HepG2 (cell line): Measurements from ENCODE around the gene ATP9A. TPM values are rescaled to one million over a fixed set of nuclear protein-coding genes. Genes with fewer than 3 reads are reported as not detected.

ENCODE experiments used
- ATAC-seq: fragments of 200-7000 bp; cut with Tn5 transposase; 3 replicates; pipeline ENCODE4 v1.9.1; 2020; ENCODE audit warnings: mild to moderate bottlenecking, moderate library complexity
- BruUV-seq: library from RNA; stranded (reverse); fragments of 400-500 nt; replicated peaks from 2 replicates; lab custom pipeline; 2021; lab: Mats Ljungman, UMichigan
- CTCF ChIA-PET: fragments of 300-600 bp; formaldehyde crosslinking; extraction: SDS; loops from one replicate; lab custom pipeline; 2021; ENCODE audit warnings: low total read pairs, inconsistent platforms, low intra/inter-chr PET ratio; lab: Yijun Ruan, JAX
- POLR2A ChIA-PET: fragments of 350-600 bp; sonication (Branson Sonifier 250); formaldehyde crosslinking; loops from one replicate; lab custom pipeline; 2020; ENCODE audit warnings: antibody characterized with exemption, inconsistent platforms; lab: Yijun Ruan, JAX
- DNase-seq: peaks from one replicate; pipeline ENCODE4 v3.0.0-alpha.2; 2015; ENCODE audit warnings: low spot score
- FAIRE-seq: peaks from 3 replicates; lab custom pipeline; 2011; peaks lifted over from hg19 to GRCh38; lab: Jason Lieb, UNC
- H2AFZ ChIP-seq: one replicate; pipeline ENCODE4 v1.6.1; 2011; ENCODE audit warnings: low read length, inconsistent platforms
- H3K27ac ChIP-seq: fragments of 300-600 bp; 3 replicates; pipeline ENCODE4 v1.8.0; 2011; ENCODE audit warnings: mixed run types, mild to moderate bottlenecking, mixed read lengths, low read length, inconsistent platforms; ENCODE audit not compliant: insufficient read depth; ENCODE audit errors: extremely low read length
- H3K27me3 ChIP-seq, 2 experiments: fragments of 200-600 bp in 1 of 2; 2 replicates in 1 of 2; 3 replicates in 1 of 2; pipeline versions ENCODE4 v1.6.0 to v1.8.0; 2011; ENCODE audit warnings: low read length in 2 of 2, mild to moderate bottlenecking in 2 of 2, moderate library complexity in 2 of 2, inconsistent platforms in 1 of 2; ENCODE audit not compliant: insufficient read depth in 2 of 2, control insufficient read depth in 1 of 2
- H3K36me3 ChIP-seq, 2 experiments: fragments of 200-600 bp in 1 of 2; replicated peaks in 1 of 2; 2 replicates in 1 of 2; 3 replicates in 1 of 2; pipeline versions ENCODE4 v1.5.1 to v1.8.0; 2011; ENCODE audit warnings: low read length in 2 of 2, inconsistent platforms in 1 of 2; ENCODE audit not compliant: insufficient read depth in 2 of 2, control insufficient read depth in 1 of 2
- H3K4me1 ChIP-seq: 2 replicates; pipeline ENCODE4 v1.5.1; 2012; ENCODE audit warnings: low read length, inconsistent platforms; ENCODE audit not compliant: insufficient read depth
- H3K4me2 ChIP-seq: 2 replicates; pipeline ENCODE4 v1.6.0; 2011; ENCODE audit warnings: low read depth, low read length, inconsistent platforms
- H3K4me3 ChIP-seq, 3 experiments: fragments of 200-600 bp in 1 of 3; sonication (generic), shearing (Covaris generic) in 1 of 3; replicated peaks in 1 of 3; 2 replicates each; pipeline ENCODE4 v1.5.1; 2011 to 2016; ENCODE audit warnings: low read length in 3 of 3, inconsistent platforms in 2 of 3, low read depth in 2 of 3, mild to moderate bottlenecking in 2 of 3, control low read depth in 1 of 3, mixed read lengths in 1 of 3; ENCODE audit not compliant: insufficient read depth in 1 of 3
- H3K79me2 ChIP-seq: one replicate; pipeline ENCODE4 v1.6.1; 2011; ENCODE audit warnings: low read length, inconsistent platforms; ENCODE audit not compliant: insufficient read depth
- H3K9ac ChIP-seq: 2 replicates; pipeline ENCODE4 v1.6.0; 2011; ENCODE audit warnings: mild to moderate bottlenecking, low read depth, low read length, inconsistent platforms; ENCODE audit not compliant: insufficient read depth
- H3K9me3 ChIP-seq: 2 replicates; pipeline ENCODE4 v1.5.1; 2012; ENCODE audit warnings: mild to moderate bottlenecking, low read length
- H4K20me1 ChIP-seq: 2 replicates; pipeline ENCODE4 v1.6.0; 2011; ENCODE audit warnings: inconsistent platforms, mild to moderate bottlenecking, low read length, moderate library complexity; ENCODE audit not compliant: insufficient read depth
- ARNTL ChIP-seq: sonication (generic); formaldehyde crosslinking; IDR thresholded peaks from 2 replicates; pipeline ENCODE4 v1.4.0; 2020; ENCODE audit warnings: mild to moderate bottlenecking, missing genetic modification reagents
- CERS6 ChIP-seq: sonication (generic); formaldehyde crosslinking; IDR thresholded peaks from 2 replicates; pipeline ENCODE4 v1.5.0; 2020; ENCODE audit warnings: missing genetic modification reagents
- KDM5B ChIP-seq: sonication (generic); formaldehyde crosslinking; IDR thresholded peaks from 2 replicates; pipeline ENCODE4 v1.4.0; 2020; ENCODE audit warnings: missing genetic modification reagents, mild to moderate bottlenecking, borderline replicate concordance
- NCOA1 ChIP-seq: sonication (generic); formaldehyde crosslinking; IDR thresholded peaks from 2 replicates; pipeline ENCODE4 v1.9.0; 2021; ENCODE audit warnings: missing genetic modification reagents
- NCOR1 ChIP-seq: fragments of 200-600 bp; sonication (generic); IDR thresholded peaks from 2 replicates; pipeline ENCODE4 v1.7.0; 2017; ENCODE audit warnings: antibody characterized with exemption, low read length, borderline replicate concordance
- NFKBIZ ChIP-seq: IDR thresholded peaks from 2 replicates; pipeline ENCODE4 v1.6.1; 2018; ENCODE audit warnings: missing genetic modification reagents, missing compliant biosample characterization
- RARA ChIP-seq: IDR thresholded peaks from 2 replicates; pipeline ENCODE4 v1.6.1; 2016; ENCODE audit warnings: missing genetic modification reagents, missing compliant biosample characterization
- RORA ChIP-seq: sonication (generic); formaldehyde crosslinking; IDR thresholded peaks from 2 replicates; pipeline ENCODE4 v1.5.0; 2020; ENCODE audit warnings: mild to moderate bottlenecking, missing genetic modification reagents, moderate library complexity
- SETDB1 ChIP-seq: sonication (generic); formaldehyde crosslinking; IDR thresholded peaks from 2 replicates; pipeline ENCODE4 v1.5.1; 2020; ENCODE audit warnings: missing genetic modification reagents, mild to moderate bottlenecking, borderline replicate concordance
- SSRP1 ChIP-seq: IDR thresholded peaks from 2 replicates; pipeline ENCODE4 v1.6.1; 2016; ENCODE audit warnings: control low read depth
- ZKSCAN1 ChIP-seq: fragments of 150-350 bp; IDR thresholded peaks from 2 replicates; pipeline ENCODE4 v1.6.1; 2014; ENCODE audit warnings: low read length
- ZNF3 ChIP-seq: IDR thresholded peaks from 2 replicates; pipeline ENCODE4 v1.7.0; 2017; ENCODE audit warnings: inconsistent platforms
- ZNF782 ChIP-seq: sonication (generic); formaldehyde crosslinking; IDR thresholded peaks from 2 replicates; pipeline ENCODE4 v1.4.0; 2020; ENCODE audit warnings: missing genetic modification reagents, mild to moderate bottlenecking, borderline replicate concordance
- ZSCAN31 ChIP-seq: sonication (generic); formaldehyde crosslinking; IDR thresholded peaks from 2 replicates; pipeline ENCODE4 v1.5.0; 2020; ENCODE audit warnings: low read depth, mild to moderate bottlenecking, missing genetic modification reagents
- WGBS: methylation state at CpG from one replicate; pipeline ENCODE4 v1.1.6; 2017; ENCODE audit warnings: low lambda C conversion rate; 5-methylcytosine and 5-hydroxymethylcytosine counted together
- in situ Hi-C: cut with HindIII; loops from 2 replicates; pipeline ENCODE4 v1.10.0; 2017; ENCODE audit warnings: low pct_unique_long_range_greater_than_20kb; ENCODE audit not compliant: extremely low pct_ligation_motif_present
- intact Hi-C: fragments of 100-400 bp; cut with micrococcal nuclease; formaldehyde crosslinking; loops from one replicate; pipeline ENCODE4 v1.10.0; 2022; ENCODE audit not compliant: unreplicated experiment
- polyA plus RNA-seq, 8 experiments: library from polyadenylated mRNA; depleted of rRNA in 3 of 8; stranded (reverse) in 7 of 8; unstranded in 1 of 8; fragments of >200 nt; fragmentation: Illumina TruSeq in 4 of 8; extraction: Trizol in 4 of 8; gene quantifications; 2 replicates each; pipeline versions ENCODE4 v1.2.1 to v1.2.3, GENCODE V29; 2011 to 2016; ENCODE audit warnings: low read depth in 4 of 8, missing spikeins in 1 of 8, mixed read lengths in 1 of 8; ENCODE audit not compliant: insufficient read depth in 1 of 8
- total RNA-seq, 5 experiments: library from RNA; depleted of rRNA; stranded (reverse); fragments of >200 nt; fragmentation: Illumina TruSeq; extraction: Trizol; gene quantifications; 2 replicates each; pipeline ENCODE4 v1.2.3, GENCODE V29; 2016; ENCODE audit warnings: low read depth in 1 of 5
- TF ChIP-seq, protein P1 (sequence below): sonication (generic); formaldehyde crosslinking; IDR thresholded peaks from 2 replicates; pipeline ENCODE4 v1.4.0; 2020; ENCODE audit warnings: mild to moderate bottlenecking, low read depth, missing genetic modification reagents

Gene ATP9A
- total and polyA plus RNA-seq, 2 of the 13 experiments (the other 11 are each of a cell fraction or from before 2014, with no cell fraction given): 11.8 to 18.5 TPM

DNA sequence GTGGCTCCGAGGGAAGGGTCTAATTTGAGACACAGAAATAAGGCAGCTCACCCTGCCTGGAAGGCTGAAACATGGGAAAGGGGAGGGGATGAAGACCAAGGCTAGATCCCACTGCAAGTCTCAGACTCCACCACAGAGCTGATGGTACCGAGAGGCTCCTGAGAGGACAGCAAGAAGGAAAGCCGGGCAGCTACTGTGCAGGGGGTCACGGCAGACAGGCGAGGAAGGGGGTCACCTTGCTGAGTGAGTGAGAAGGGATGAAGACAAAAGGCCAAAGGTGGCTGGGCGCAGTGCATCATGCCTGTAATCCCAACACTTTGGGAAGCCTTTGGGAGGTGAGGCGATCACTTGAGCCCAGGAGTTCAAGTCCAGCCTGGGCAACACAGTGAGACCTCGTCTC, 100.7 kb downstream of the ATP9A start:
- no peak overlapping the region for H3K4me3 ChIP-seq
- H3K9me3 ChIP-seq: no peaks in the 10 kb centered on the region
- intact Hi-C loops: no loop called here
- H3K4me2 ChIP-seq: no peak overlapping the region
- BruUV-seq: no TSS peak
- ChIA-PET POLR2A (no interaction called here), CTCF (no interaction called here)
- H3K27me3 ChIP-seq: no peaks in the 10 kb centered on the region
- in situ Hi-C loops: no loop called here
- ATAC-seq (no peak; the same call in 2 of the 3 replicates), FAIRE-seq (no peak), DNase-seq (no peak)
- H4K20me1 ChIP-seq: no peaks in the 10 kb centered on the region
- no peak overlapping the region for H3K27ac ChIP-seq
- H3K36me3 ChIP-seq: peaks cover 20 to 29% of the 10 kb centered on the region in 2 experiments
- H3K79me2 ChIP-seq: no peaks in the 10 kb centered on the region
- no peak overlapping the region for H2AFZ ChIP-seq
- WGBS: 93% methylated on average over 8 of the region's 8 CpGs
- TF ChIP-seq NFKBIZ (no peak), ZSCAN31 (CRISPR knock-in tag) (no peak), KDM5B (no peak), ZKSCAN1 (no peak), ZNF3 (no peak), RORA (no peak), NCOA1 (CRISPR knock-in tag) (no peak), CERS6 (CRISPR knock-in tag) (no peak), ARNTL (CRISPR knock-in tag) (no peak), ZNF782 (CRISPR knock-in tag) (no peak), SSRP1 (CRISPR knock-in tag) (no peak), RARA (CRISPR knock-in tag) (no peak), SETDB1 (no peak), NCOR1 (no peak)
- TF ChIP-seq, protein P1, sequence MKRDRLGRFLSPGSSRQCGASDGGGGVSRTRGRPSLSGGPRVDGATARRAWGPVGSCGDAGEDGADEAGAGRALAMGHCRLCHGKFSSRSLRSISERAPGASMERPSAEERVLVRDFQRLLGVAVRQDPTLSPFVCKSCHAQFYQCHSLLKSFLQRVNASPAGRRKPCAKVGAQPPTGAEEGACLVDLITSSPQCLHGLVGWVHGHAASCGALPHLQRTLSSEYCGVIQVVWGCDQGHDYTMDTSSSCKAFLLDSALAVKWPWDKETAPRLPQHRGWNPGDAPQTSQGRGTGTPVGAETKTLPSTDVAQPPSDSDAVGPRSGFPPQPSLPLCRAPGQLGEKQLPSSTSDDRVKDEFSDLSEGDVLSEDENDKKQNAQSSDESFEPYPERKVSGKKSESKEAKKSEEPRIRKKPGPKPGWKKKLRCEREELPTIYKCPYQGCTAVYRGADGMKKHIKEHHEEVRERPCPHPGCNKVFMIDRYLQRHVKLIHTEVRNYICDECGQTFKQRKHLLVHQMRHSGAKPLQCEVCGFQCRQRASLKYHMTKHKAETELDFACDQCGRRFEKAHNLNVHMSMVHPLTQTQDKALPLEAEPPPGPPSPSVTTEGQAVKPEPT (CRISPR knock-in tag): no peak
- peaks cover 19% of the 10 kb centered on the region for H3K4me1 ChIP-seq
- H3K9ac ChIP-seq: no peak overlapping the region
